Urinary bladder (tissue), 4 donors: Measurements from ENCODE around the gene PTPRN2. TPM values are rescaled to one million over a fixed set of nuclear protein-coding genes. Genes with fewer than 3 reads are reported as not detected.
"Not testable (repeated sequence)": the region's sequence is repeated elsewhere in the genome, so short reads cannot be mapped to it uniquely, and the experiment has no call there.

Source experiments
- DNase-seq: peaks from one replicate; pipeline ENCODE4 v3.0.0-alpha.2; 2015; ENCODE audit errors: extremely low spot score
- H3K27ac ChIP-seq: one replicate; pipeline ENCODE4 v1.5.1; 2013; ENCODE audit warnings: low read depth, mild to moderate bottlenecking, moderate library complexity
- H3K36me3 ChIP-seq: one replicate; pipeline ENCODE4 v1.6.1; 2013; ENCODE audit warnings: mild to moderate bottlenecking, moderate library complexity; ENCODE audit not compliant: insufficient read depth
- H3K4me1 ChIP-seq: one replicate; pipeline ENCODE4 v1.6.1; 2013; ENCODE audit warnings: mild to moderate bottlenecking, moderate library complexity; ENCODE audit not compliant: insufficient read depth
- H3K4me3 ChIP-seq: one replicate; pipeline ENCODE4 v1.5.1; 2013; ENCODE audit warnings: low read depth, low read length
- WGBS: extraction: QIAGEN DNeasy Blood & Tissue Kit; methylation state at CpG from one replicate; pipeline ENCODE4 v1.1.7; 2013; 5-methylcytosine and 5-hydroxymethylcytosine counted together
- polyA plus RNA-seq: library from polyadenylated mRNA; stranded (reverse); fragments of 200-250 nt; gene quantifications from one replicate; pipeline ENCODE4 v1.2.3, GENCODE V29; 2013
- total RNA-seq: library from RNA; depleted of rRNA; stranded (reverse); fragments of >200 nt; gene quantifications from one replicate; pipeline ENCODE4 v1.2.3, GENCODE V29; 2014
- donor health status: healthy with polysubstance abuse.
- donor health status: healthy.

PTPRN2 gene
- total and polyA plus RNA-seq, 2 donors, result 2.8 to 4.4 TPM

DNA sequence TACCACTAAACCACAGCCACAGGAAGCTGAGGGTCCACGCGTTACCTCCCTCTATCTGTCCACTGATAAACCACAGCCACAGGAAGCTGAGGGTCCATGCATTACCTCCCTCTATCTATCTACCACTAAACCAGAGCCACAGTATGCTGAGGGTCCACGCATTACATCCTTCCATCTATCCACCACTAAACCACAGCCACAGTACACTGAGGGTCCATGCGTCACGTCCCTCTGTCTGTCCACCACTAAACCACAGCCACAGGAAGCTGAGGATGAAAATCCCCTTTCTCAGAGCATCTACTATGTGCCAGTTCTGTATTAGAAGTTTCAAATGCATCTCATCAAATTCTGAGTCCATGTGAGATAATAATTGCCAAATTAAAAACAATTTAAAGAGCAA lies 661.5 kb downstream of the PTPRN2 start:
- Histone ChIP-seq H3K4me3 (no peak overlapping the region), H3K4me1 (no peaks in the 10 kb centered on the region), H3K27ac (no peak overlapping the region), H3K36me3 (no peaks in the 10 kb centered on the region)
- no peak for DNase-seq
- 58% methylated on average over 5 of the region's 5 CpGs for WGBS

DNA sequence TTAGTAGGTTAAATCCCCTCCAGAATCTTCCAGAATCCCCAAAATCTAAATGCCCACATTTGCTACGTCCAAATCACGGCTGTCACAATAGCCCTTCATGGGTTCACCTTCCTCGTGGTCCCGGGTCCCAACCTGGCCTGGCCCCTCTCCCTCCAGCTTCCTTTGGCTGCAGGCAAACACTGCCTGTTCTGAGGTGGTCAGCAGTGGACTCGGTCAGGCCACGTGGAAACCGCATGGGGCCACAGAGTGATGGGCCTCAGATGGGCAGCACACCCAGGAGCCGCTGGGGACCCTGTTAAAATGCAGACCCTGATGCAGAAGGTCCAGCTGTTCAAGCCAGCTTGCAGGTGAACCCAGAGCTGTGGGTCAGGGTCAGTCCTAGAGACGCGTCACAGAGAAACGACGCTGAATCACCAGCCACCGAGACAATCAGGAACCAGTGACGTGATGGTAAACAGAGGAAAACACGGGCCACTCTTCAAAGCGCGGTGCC lies 662.2 kb downstream of the PTPRN2 start:
- DNase-seq, result no peak

DNA sequence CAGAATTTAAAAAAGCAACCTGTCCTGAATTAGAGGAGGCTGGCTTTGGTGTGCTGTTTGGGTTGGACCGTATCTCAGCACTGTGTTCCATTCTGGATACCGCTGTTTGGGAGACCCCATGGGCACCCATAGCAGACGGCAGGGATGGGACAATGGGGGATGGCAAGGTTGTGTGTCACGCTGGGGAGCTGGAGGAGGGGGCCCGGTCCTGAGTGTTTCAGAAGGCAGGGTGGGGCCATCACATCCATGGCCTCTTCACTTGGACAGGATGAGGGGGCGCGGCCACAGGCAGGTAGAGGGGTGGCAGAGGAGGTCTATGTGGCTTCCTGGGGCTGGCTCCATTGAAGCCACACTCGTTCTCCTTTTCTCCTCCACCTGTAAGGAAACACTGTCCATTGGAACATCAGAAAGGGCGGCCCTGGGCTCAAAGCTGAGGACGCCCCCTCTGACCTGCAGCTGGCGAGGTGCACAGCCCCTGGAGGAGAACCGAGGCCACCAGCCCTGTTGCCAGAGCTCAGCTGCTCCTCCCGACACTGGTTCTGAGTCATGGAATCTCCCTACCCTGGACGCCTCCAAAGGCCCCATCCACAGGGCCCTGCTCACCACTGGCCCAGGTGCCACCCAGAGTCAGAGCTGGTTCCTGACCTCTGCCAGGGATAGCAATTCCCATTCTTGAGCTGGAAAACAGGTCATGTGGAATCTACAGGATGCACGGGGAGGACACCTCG lies 663.6 kb downstream of the PTPRN2 start:
- WGBS, result 88% methylated on average over 16 of the region's 16 CpGs
- Histone ChIP-seq H3K4me3 (no peak overlapping the region), H3K4me1 (no peaks in the 10 kb centered on the region), H3K36me3 (no peaks in the 10 kb centered on the region), H3K27ac (no peak overlapping the region)
- no peak for DNase-seq

More for the DNA sequence above, 662.2 kb downstream of the PTPRN2 start:
- Histone ChIP-seq H3K36me3 (no peaks in the 10 kb centered on the region), H3K27ac (no peak overlapping the region), H3K4me1 (no peaks in the 10 kb centered on the region), H3K4me3 (no peak overlapping the region)
- WGBS, result 78% methylated on average over 17 of the region's 17 CpGs

DNA sequence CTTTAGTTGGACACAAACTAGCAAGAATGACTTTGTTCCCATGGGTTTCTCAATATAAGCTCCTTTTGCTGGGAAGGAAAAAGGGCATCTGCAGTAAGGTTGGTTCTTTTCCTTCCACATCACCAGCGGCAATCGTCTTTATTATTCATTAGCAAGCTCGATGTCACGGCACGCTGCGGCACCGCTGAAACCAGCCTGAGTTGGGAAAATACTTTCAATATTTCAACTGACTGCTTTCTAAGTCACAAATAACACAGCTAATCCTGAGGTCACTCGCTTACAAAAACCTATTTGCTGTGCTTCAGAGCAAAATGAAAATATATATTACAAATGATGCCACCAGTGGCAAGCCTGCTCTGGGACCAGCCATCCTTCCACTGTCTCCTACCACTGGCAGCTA lies 665.0 kb downstream of the PTPRN2 start:
- WGBS, result 85% methylated on average over 8 of the region's 8 CpGs
- Histone ChIP-seq H3K4me3 (no peak overlapping the region), H3K4me1 (no peaks in the 10 kb centered on the region), H3K36me3 (no peaks in the 10 kb centered on the region), H3K27ac (no peak overlapping the region)
- DNase-seq, result no peak

DNA sequence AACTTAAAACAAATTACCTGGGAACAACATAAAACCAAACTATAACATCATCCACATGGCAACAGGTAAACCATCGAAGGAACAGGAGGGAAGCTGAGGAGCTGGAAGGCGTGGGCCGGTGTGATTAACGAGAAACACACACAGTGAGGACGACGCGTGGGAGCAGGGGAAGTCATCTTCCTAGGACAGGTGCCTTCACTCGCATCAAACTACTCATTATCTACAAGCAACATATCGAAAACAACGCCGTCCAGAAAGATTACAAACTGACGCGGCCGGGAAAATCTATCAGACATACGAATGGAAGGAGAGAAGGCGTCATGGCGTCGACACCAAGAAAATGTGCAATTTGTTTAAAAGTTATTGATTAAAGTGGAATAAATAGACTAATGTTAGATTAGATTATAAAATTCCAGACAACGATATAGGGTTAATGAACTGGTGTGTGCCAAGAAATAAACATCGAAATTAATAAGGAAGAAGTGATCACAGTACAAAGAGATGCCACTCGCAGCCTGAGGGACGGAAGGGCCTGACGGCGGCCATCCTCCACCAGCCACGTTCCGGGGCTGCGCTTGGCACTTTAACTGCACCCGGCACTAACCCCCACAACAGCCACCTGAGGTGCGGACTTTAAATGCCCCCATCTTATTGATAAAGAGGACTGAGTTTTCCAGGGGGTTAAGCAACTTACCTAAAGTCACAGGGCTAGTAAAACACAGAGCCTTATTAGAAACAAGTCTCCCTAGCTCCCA lies 669.1 kb downstream of the PTPRN2 start:
- Histone ChIP-seq H3K27ac (no peak overlapping the region), H3K36me3 (no peaks in the 10 kb centered on the region), H3K4me3 (no peak overlapping the region), H3K4me1 (no peaks in the 10 kb centered on the region)
- DNase-seq, result no peak
- WGBS, result 88% methylated on average over 29 of the region's 29 CpGs

DNA sequence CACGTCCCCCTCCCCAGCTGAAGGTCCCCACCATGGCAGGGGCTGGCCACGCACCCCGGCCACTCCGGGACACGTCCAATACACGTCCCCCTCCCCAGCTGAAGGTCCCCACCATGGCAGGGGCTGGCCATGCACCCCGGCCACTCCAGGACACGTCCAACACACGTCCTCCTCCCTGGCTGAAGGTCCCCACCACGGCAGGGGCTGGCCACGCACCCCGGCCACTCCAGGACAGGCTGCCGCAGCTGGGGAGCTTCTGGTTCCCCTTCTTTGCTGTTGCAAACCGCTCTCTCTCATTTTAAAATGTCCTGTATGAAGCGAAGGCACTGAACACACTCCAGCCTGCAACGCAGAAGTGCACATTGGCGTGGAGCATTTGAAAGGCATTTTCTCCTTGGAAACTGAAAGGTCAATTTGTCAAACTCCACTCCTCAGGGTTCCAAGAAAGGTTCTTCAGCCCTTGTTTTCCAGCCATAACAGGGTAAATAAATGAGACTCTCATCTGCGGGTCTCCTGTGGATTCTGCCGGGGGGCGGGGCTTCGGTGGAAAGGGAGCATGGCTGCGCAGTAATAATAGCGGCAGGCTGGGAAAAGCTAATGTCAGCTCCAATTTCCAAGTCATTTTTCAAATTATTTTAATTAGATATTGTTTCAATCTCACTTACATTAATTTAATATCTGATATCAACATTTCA lies 670.5 kb downstream of the PTPRN2 start:
- Histone ChIP-seq H3K27ac (no peak overlapping the region), H3K4me3 (no peak overlapping the region), H3K4me1 (no peaks in the 10 kb centered on the region), H3K36me3 (no peaks in the 10 kb centered on the region)
- DNase-seq, result no peak
- WGBS, result 91% methylated on average over 23 of the region's 23 CpGs

DNA sequence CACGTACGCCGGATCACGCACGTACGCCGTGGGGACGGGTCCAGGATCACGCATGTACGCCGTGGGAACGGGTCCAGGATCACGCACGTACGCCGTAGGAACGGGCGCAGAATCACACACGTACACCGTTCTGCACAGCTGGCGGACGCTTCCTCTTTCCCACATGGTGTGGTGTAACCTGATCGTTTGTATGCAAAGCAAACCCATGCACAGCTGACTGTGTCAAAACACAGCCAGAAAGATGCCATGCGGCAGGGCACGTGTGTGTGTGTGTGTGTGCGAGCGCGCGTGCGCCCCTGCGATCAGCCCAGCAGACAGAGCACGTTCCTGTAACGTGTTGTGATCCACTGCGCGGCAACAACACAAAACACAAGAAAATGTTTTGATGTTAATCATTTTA lies 677.2 kb downstream of the PTPRN2 start:
- 95% methylated on average over 35 of the region's 35 CpGs for WGBS
- H3K4me1 ChIP-seq, result no peaks in the 10 kb centered on the region
- no peaks in the 10 kb centered on the region for H3K36me3 ChIP-seq
- H3K27ac ChIP-seq, result no peak overlapping the region
- no peak overlapping the region for H3K4me3 ChIP-seq
- DNase-seq, result no peak

DNA sequence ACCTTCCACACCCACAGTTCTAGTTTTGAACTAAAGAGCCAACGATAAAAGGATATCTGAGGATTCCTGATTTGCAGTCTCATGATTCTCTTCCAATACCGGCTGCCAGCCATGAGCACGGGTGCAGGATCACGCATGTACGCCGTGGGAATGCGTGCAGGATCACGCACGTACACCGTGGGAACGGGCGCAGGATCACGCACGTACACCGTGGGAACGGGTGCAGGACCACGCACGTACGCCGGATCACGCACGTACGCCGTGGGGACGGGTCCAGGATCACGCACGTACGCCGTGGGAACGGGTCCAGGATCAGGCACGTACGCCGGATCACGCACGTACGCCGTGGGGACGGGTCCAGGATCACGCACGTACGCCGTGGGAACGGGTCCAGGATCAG lies 677.6 kb downstream of the PTPRN2 start:
- H3K4me1 ChIP-seq, H3K36me3 ChIP-seq, H3K4me3 ChIP-seq, DNase-seq, H3K27ac ChIP-seq: not testable (repeated sequence)
- 98% methylated on average over 32 of the region's 43 CpGs for WGBS

DNA sequence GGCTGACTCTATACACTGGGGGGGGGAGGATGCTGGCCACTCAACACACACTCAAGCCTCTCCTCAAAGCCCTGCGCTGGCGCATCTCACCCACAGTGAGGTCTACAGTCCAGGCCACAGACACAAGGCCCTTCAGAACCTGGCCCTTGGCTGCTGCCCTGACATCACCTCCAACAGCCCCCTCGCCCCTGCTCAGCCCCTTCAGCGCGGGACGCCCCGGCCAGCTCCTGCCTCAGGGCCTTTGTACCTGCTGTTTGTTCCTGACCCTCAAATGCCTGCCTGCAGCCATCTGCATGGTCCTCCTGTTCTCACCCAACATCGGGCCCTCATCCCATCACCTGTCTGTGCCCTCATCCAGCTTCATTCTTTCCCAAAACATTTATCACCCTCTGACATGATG lies 678.3 kb downstream of the PTPRN2 start:
- Histone ChIP-seq H3K4me3 (no peak overlapping the region), H3K27ac (no peak overlapping the region), H3K36me3 (no peaks in the 10 kb centered on the region), H3K4me1 (no peaks in the 10 kb centered on the region)
- WGBS, result 97% methylated on average over 8 of the region's 8 CpGs
- DNase-seq, result no peak

DNA sequence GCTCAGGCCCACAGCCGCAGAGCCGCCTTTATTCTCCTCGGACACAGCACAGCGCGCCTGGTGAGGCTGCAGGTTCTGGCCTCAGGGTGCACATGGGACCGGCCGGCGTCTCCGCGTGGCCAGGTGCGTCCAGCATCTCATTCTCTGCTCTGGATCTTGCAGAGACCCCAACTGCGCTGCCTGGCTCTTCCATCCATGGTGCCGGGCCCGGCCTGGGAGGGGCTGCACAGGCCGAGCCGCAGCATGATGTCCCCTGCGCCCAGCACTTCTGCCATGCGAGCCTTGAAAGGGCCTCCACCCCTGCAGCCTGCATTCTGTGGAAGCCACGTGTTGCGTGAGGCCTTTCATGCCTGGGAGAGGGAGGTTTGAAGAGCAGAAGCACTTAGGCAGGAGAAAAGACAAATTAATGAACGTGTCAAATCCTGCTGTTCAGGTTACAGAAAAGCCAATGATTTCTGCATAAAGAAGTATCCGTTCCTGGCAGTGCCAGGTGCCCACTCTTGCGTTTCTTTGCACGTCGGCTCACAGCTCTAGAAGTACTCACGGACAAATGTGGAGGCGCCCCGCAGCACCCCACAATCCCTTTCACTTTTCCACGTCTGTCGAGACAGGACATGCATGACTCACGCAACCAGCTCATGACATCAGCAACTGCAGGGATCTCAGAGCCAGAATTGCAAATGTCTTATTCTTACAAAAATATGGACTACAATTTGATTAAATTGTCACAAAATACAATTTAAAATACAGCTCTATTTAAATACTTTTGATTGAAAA lies 679.4 kb downstream of the PTPRN2 start:
- H3K4me3 ChIP-seq, result no peak overlapping the region
- no peak for DNase-seq
- H3K36me3 ChIP-seq, result no peaks in the 10 kb centered on the region
- no peak overlapping the region for H3K27ac ChIP-seq
- H3K4me1 ChIP-seq, result no peaks in the 10 kb centered on the region
- WGBS, result 90% methylated on average over 31 of the region's 31 CpGs

DNA sequence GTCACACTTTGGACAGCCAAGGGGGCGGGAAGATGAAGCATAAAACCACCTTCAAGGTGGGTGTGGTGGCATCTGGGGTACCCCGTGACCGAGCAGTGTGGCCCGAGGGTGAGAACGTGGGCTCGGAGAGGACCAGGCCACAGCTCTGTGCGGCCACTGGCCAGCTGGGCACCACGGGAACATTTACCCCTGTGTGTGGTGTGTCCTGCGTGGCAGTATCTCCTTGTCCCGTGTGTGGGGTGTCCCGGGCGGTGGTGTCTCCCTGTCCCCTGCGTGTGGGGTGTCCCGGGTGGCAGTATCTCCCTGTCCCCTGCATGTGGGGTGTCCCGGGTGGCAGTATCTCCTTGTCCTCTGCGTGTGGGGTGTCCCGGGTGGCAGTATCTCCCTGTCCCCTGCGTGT lies 680.5 kb downstream of the PTPRN2 start:
- Histone ChIP-seq H3K36me3 (no peaks in the 10 kb centered on the region), H3K4me3 (no peak overlapping the region), H3K27ac (no peak overlapping the region), H3K4me1 (no peaks in the 10 kb centered on the region)
- WGBS, result 94% methylated on average over 18 of the region's 18 CpGs
- no peak for DNase-seq

DNA sequence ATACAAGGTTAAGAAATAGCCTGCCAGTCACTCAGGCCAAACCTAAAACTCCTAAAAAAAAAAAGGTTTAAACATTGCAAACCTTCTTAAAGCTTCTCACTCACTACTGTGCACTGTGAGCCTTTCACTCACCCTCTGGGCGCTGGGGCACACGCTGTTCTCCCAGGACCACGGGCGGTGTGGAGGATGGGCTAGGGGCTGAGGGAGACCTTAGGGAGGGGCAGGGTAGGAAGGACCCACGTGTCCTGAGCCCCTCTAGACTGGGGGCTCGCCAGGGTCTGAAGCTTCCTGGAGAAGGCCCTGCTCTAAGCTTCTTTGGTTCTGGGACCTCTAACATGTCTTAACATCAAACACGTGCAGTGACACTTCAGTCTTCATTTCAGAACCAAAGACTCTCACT lies 681.0 kb downstream of the PTPRN2 start:
- Histone ChIP-seq H3K27ac (no peak overlapping the region), H3K4me3 (no peak overlapping the region), H3K36me3 (no peaks in the 10 kb centered on the region), H3K4me1 (no peaks in the 10 kb centered on the region)
- WGBS, result 87% methylated on average over 7 of the region's 7 CpGs
- no peak for DNase-seq
